Transverse colon (tissue), 4 donors: Measurements from ENCODE around the gene UNK. TPM values are rescaled to one million over a fixed set of nuclear protein-coding genes. Genes with fewer than 3 reads are reported as not detected.

Source experiments
- DNase-seq: peaks from one replicate; pipeline ENCODE4 v3.0.0-alpha.2; 2019
- H3K27ac ChIP-seq, 4 donors: fragments of 200-600 bp; sonication (generic); 2 replicates each; pipeline ENCODE4 v1.5.1; 2016 to 2018; ENCODE audit warnings: inconsistent platforms in 4 of 4
- H3K27me3 ChIP-seq: fragments of 200-600 bp; sonication (generic); 2 replicates; pipeline ENCODE4 v1.5.1; 2017; ENCODE audit warnings: inconsistent platforms
- H3K36me3 ChIP-seq, 4 donors: fragments of 200-600 bp; sonication (generic); 2 replicates each; pipeline ENCODE4 v1.5.1; 2017 to 2019; ENCODE audit warnings: inconsistent platforms in 4 of 4
- H3K4me1 ChIP-seq, 4 donors: fragments of 200-600 bp; sonication (generic); 2 replicates each; pipeline ENCODE4 v1.5.1; 2017 to 2020; ENCODE audit warnings: inconsistent platforms in 4 of 4
- H3K4me3 ChIP-seq, 4 donors: fragments of 200-600 bp; sonication (generic); 1 replicate in 1 of 4; 2 replicates in 3 of 4; pipeline versions ENCODE4 v1.5.1 to v1.6.1; 2017 to 2019; ENCODE audit warnings: inconsistent platforms in 4 of 4
- H3K9me3 ChIP-seq, 2 donors: fragments of 200-600 bp; sonication (generic); 2 replicates each; pipeline ENCODE4 v1.5.1; 2017 to 2019; ENCODE audit warnings: inconsistent platforms in 2 of 2
- CTCF ChIP-seq, 5 experiments: fragments of 200-600 bp in 3 of 5; fragments of 450-650 bp in 2 of 5; sonication (generic) in 3 of 5; IDR thresholded peaks; 1 replicate in 2 of 5; 2 replicates in 3 of 5; pipeline ENCODE4 v1.5.1; 2016 to 2017; ENCODE audit warnings: antibody characterized with exemption in 5 of 5, inconsistent platforms in 3 of 5, mild to moderate bottlenecking in 2 of 5, moderate library complexity in 1 of 5
- EP300 ChIP-seq: sonication (generic); formaldehyde crosslinking; IDR thresholded peaks from one replicate; pipeline ENCODE4 v1.6.1; 2017; ENCODE audit warnings: antibody characterized with exemption, low read depth
- POLR2A ChIP-seq: fragments of 450-650 bp; IDR thresholded peaks from one replicate; pipeline ENCODE4 v1.6.1; 2016; ENCODE audit warnings: antibody characterized with exemption, mild to moderate bottlenecking, moderate library complexity
- POLR2AphosphoS5 ChIP-seq, 3 donors: sonication (generic); formaldehyde crosslinking; IDR thresholded peaks; one replicate each; pipeline ENCODE4 v1.6.1; 2016; ENCODE audit warnings: antibody characterized with exemption in 3 of 3
- WGBS, 2 donors: methylation state at CpG; one replicate each; pipeline ENCODE4 v1.1.5; 2018; ENCODE audit warnings: low coverage in 1 of 2; 5-methylcytosine and 5-hydroxymethylcytosine counted together
- in situ Hi-C, 4 donors: fragments of 200-750 bp; cut with MboI; loops; one replicate each; pipeline versions ENCODE4 v1.15.0 to v1.15.1; 2017; ENCODE audit warnings: low sequenced_read_pairs in 3 of 4, low pct_ligation_motif_present in 1 of 4, low pct_unique_long_range_greater_than_20kb in 1 of 4
- intact Hi-C: fragments of 100-400 bp; cut with DNase I; formaldehyde crosslinking; loops from one replicate; pipeline ENCODE4 v1.15.1; 2023; ENCODE audit warnings: low total_unique reads
- total RNA-seq, 4 donors: library from RNA; depleted of rRNA; stranded (reverse); fragments of >200 nt; gene quantifications; one replicate each; pipeline ENCODE4 v1.1.0, GENCODE V29; 2016

UNK gene
- total RNA-seq, 4 donors from 2014 or later, result 24.0 to 99.1 (median 63.1) TPM

- Histone ChIP-seq H3K27me3 (no peaks in the 10 kb centered on the region), H3K9me3 (no peaks in the 10 kb centered on the region), H3K4me3 (no peak overlapping the region), H3K27ac (no peak overlapping the region), H3K4me1 (no peaks in the 10 kb centered on the region), H3K36me3 (peaks cover 0 to 7% (median 0%) of the 10 kb centered on the region in 4 donors)
- TF ChIP-seq CTCF (IDR thresholded peaks at IDR 0.05) (no peak), EP300 (no peak), POLR2AphosphoS5 (IDR thresholded peaks at IDR 0.05) (no peak), POLR2A (no peak)
- WGBS, 2 donors, result 96% methylated on average over 1 of the region's 1 CpG; no CpG with 5 or more reads in 1 of the 2 donors
- intact Hi-C loops, result no loop called here
- no peak for DNase-seq
- in situ Hi-C loops, result no loop called here
These were observed 19.3 kb downstream of the UNK start for GRCh38 chr17:75803883-75804282.

DNA sequence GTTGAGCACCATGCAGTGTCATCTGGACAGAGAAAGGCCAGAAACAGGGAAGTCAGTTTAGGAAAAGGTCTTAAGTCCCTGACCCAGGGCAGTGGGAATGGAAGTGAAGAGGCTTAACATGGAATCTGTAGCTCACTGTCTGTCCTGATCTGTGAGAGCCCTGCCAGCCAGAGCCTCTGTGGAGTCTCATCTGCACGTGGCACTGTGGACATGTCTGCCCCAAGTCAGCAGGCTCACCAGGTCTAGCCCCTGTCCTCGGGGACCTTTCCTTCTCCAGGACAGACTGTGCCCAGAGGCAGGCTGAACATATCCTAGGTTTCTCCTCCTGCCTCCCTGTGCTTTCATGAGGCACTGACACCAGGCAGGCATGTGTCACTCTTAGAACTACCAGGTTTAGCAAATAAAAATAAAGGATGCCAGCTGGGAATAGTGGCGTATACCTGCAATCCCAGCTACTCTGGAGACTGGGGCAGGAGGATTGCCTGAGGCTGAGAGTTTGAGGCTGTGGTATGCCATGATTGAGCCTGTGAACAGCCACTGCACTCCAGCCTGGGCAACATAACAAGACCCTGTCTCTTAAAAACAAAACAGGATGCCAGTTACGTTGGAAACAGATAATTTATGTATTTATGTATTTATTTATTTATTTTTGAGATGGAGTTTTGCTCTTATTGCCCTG lies 22.4 kb downstream of the UNK start:
- Histone ChIP-seq H3K4me3 (no peak overlapping the region), H3K36me3 (peaks cover 0 to 6% (median under 1%) of the 10 kb centered on the region in 4 donors), H3K4me1 (no peaks in the 10 kb centered on the region), H3K27ac (no peak overlapping the region), H3K9me3 (no peaks in the 10 kb centered on the region), H3K27me3 (no peaks in the 10 kb centered on the region)
- WGBS, 2 donors, result 92% methylated on average over 4 of the region's 4 CpGs; no CpG with 5 or more reads in 1 of the 2 donors
- no peak for DNase-seq
- intact Hi-C loops, result no loop called here
- in situ Hi-C loops, result no loop called here
- TF ChIP-seq POLR2A, result no peak

- H3K4me1 ChIP-seq, result no peaks in the 10 kb centered on the region
- DNase-seq, result no peak
- H3K9me3 ChIP-seq, result no peaks in the 10 kb centered on the region
- no peaks in the 10 kb centered on the region for H3K27me3 ChIP-seq
- peaks cover 0 to 15% (median 5%) of the 10 kb centered on the region in 4 donors for H3K36me3 ChIP-seq
- intact Hi-C loops (no loop called here), in situ Hi-C loops (no loop called here)
- H3K4me3 ChIP-seq, result no peak overlapping the region
- TF ChIP-seq POLR2AphosphoS5 (IDR thresholded peaks at IDR 0.05) (no peak), CTCF (IDR thresholded peaks at IDR 0.05) (no peak), POLR2A (no peak), EP300 (no peak)
- WGBS, 2 donors, result 93 to 94% methylated on average over 2 to 3 of the region's 3 CpGs
- peak overlapping the region in 1 of 4 donors; percentile 53 for H3K27ac ChIP-seq
These were observed 23.3 kb downstream of the UNK start for GRCh38 chr17:75807861-75808260.

DNA sequence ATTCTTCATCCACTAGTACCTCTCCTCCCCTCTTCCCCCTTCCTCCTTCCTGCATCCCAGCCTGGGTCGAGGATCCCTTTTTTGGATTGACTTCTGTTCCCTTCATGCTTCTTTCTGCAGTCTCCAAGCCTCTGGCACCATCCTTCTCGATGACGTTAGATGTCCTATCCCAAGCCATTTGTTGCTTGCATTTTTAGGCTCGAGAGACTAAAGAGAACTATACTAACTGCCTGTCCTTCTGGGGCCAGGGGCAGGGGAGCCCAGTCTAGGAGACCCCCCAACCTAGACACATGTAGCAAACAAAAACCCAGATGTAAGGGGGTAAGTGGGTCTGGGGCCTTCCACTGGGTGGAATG lies 23.9 kb downstream of the UNK start:
- no peak for TF ChIP-seq POLR2AphosphoS5 (IDR thresholded peaks at IDR 0.05)
- no peak for TF ChIP-seq CTCF (IDR thresholded peaks at IDR 0.05)
- TF ChIP-seq POLR2A, result no peak
- no peak for TF ChIP-seq EP300
- WGBS, 2 donors, result 63 to 77% methylated on average over 2 to 4 of the region's 4 CpGs
- in situ Hi-C loops, result no loop called here
- no peaks in the 10 kb centered on the region for H3K9me3 ChIP-seq
- DNase-seq, result no peak
- H3K27ac ChIP-seq, result peak overlapping the region in 1 of 4 donors; percentile 53
- no peak overlapping the region for H3K4me3 ChIP-seq
- intact Hi-C loops, result no loop called here
- H3K4me1 ChIP-seq, result no peaks in the 10 kb centered on the region
- H3K36me3 ChIP-seq, result peaks cover 0 to 16% (median 6%) of the 10 kb centered on the region in 4 donors
- no peaks in the 10 kb centered on the region for H3K27me3 ChIP-seq
